B cell (primary cell): ENCODE data around the gene PTMA. TPM values are rescaled to one million over a fixed set of nuclear protein-coding genes. Genes with fewer than 3 reads are reported as not detected.

Experiments used
- ATAC-seq: fragments of 200-7000 bp; cut with Tn5 transposase; one replicate; pipeline ENCODE4 v1.10.0; 2021; ENCODE audit warnings: low read depth, mild to moderate bottlenecking, moderate number of reproducible peaks, moderate library complexity
- CTCF ChIA-PET: fragments of 350-600 bp; sonication (Branson Sonifier 250); formaldehyde crosslinking; loops from one replicate; lab custom pipeline; 2021; ENCODE audit warnings: antibody characterized with exemption, inconsistent platforms; lab: Charles Lee
- POLR2A ChIA-PET: fragments of 350-600 bp; sonication (Branson Sonifier 250); formaldehyde crosslinking; loops from one replicate; lab custom pipeline; 2021; ENCODE audit warnings: antibody characterized with exemption; lab: Charles Lee
- DNase-seq: peaks from one replicate; pipeline ENCODE4 v3.0.0; 2013
- H2AFZ ChIP-seq: 2 replicates; pipeline ENCODE4 v1.6.1; 2012; ENCODE audit warnings: mild to moderate bottlenecking, low read depth, low read length; ENCODE audit not compliant: insufficient read depth, poor library complexity, severe bottlenecking
- H3K27ac ChIP-seq, 2 donors: 1 replicate in 1 of 2; 2 replicates in 1 of 2; pipeline ENCODE4 v1.5.1; 2012 to 2013; ENCODE audit warnings: low read length in 2 of 2, mild to moderate bottlenecking in 2 of 2, moderate library complexity in 1 of 2
- H3K27me3 ChIP-seq, 4 experiments: fragments of 200-600 bp in 1 of 4; sonication (generic) in 1 of 4; replicated peaks in 1 of 4; 1 replicate in 2 of 4; 2 replicates in 2 of 4; pipeline versions ENCODE4 v1.6.1 to v1.7.0; 2013 to 2016; ENCODE audit warnings: low read length in 3 of 4, mild to moderate bottlenecking in 2 of 4, mixed read lengths in 1 of 4, moderate library complexity in 1 of 4; ENCODE audit not compliant: insufficient read depth in 4 of 4, control insufficient read depth in 3 of 4; ENCODE audit errors: control extremely low read depth in 1 of 4
- H3K36me3 ChIP-seq, 2 experiments: replicated peaks in 1 of 2; 1 replicate in 1 of 2; 2 replicates in 1 of 2; pipeline versions ENCODE4 v1.6.1 to v1.7.1; 2013; ENCODE audit warnings: low read length in 1 of 2; ENCODE audit not compliant: insufficient read depth in 2 of 2, control insufficient read depth in 1 of 2; ENCODE audit errors: control extremely low read depth in 1 of 2, extremely low read depth in 1 of 2
- H3K4me1 ChIP-seq, 2 donors: fragments of 200-600 bp in 1 of 2; sonication (generic) in 1 of 2; 1 replicate in 1 of 2; 2 replicates in 1 of 2; pipeline versions ENCODE4 v1.5.1 to v1.6.1; 2013 to 2017; ENCODE audit warnings: low read length in 2 of 2; ENCODE audit not compliant: control insufficient read depth in 2 of 2, insufficient read depth in 2 of 2
- H3K4me2 ChIP-seq: replicated peaks from 2 replicates; pipeline ENCODE3; 2012; ENCODE audit warnings: mild to moderate bottlenecking, low read depth, low read length; ENCODE audit not compliant: poor library complexity, severe bottlenecking
- H3K4me3 ChIP-seq, 5 experiments: fragments of 200-600 bp in 1 of 5; sonication (generic) in 1 of 5; 1 replicate in 3 of 5; 2 replicates in 2 of 5; pipeline versions ENCODE4 v1.5.1 to v1.7.0; 2011 to 2016; ENCODE audit warnings: low read length in 4 of 5, mild to moderate bottlenecking in 4 of 5, low read depth in 2 of 5, control low read depth in 1 of 5, moderate library complexity in 1 of 5; ENCODE audit not compliant: insufficient read depth in 1 of 5; ENCODE audit errors: control extremely low read depth in 1 of 5, extremely low read depth in 1 of 5
- H3K79me2 ChIP-seq: fragments of 200-600 bp; sonication (generic); one replicate; pipeline ENCODE4 v1.6.0; 2016; ENCODE audit warnings: low read length; ENCODE audit not compliant: control insufficient read depth, insufficient read depth
- H3K9ac ChIP-seq: fragments of 200-600 bp; sonication (generic); 2 replicates; pipeline ENCODE4 v1.6.1; 2017; ENCODE audit warnings: mild to moderate bottlenecking, low read length, moderate library complexity
- H3K9me3 ChIP-seq, 3 donors: one replicate each; pipeline versions ENCODE4 v1.6.1 to v1.7.1; 2013; ENCODE audit warnings: low read length in 2 of 3; ENCODE audit not compliant: control insufficient read depth in 2 of 3, insufficient read depth in 1 of 3; ENCODE audit errors: control extremely low read depth in 1 of 3
- H4K20me1 ChIP-seq: 2 replicates; pipeline ENCODE4 v1.6.0; 2012; ENCODE audit warnings: mild to moderate bottlenecking, low read length; ENCODE audit not compliant: insufficient read depth, control insufficient read depth, poor library complexity, severe bottlenecking
- H3K27ac Mint-ChIP-seq: one replicate; pipeline ENCODE4 v1.8.0; 2021; ENCODE audit warnings: mixed read lengths
- H3K27me3 Mint-ChIP-seq: one replicate; pipeline ENCODE4 v1.8.0; 2021; ENCODE audit warnings: mixed read lengths
- H3K4me1 Mint-ChIP-seq: one replicate; pipeline ENCODE4 v1.8.0; 2021; ENCODE audit warnings: mixed read lengths
- H3K4me3 Mint-ChIP-seq: one replicate; pipeline ENCODE4 v1.8.0; 2021; ENCODE audit warnings: mixed read lengths
- H3K9me3 Mint-ChIP-seq: one replicate; pipeline ENCODE4 v1.8.0; 2022; ENCODE audit warnings: mixed read lengths; ENCODE audit not compliant: insufficient read depth
- EZH2 ChIP-seq: IDR thresholded peaks from 2 replicates; pipeline ENCODE4 v1.6.1; 2012; ENCODE audit warnings: borderline replicate concordance, low read depth, mild to moderate bottlenecking, moderate library complexity, low read length; ENCODE audit not compliant: insufficient read depth, poor library complexity, severe bottlenecking
- WGBS: methylation state at CpG from one replicate; pipeline ENCODE4 v1.1.5; 2013; ENCODE audit warnings: missing lambda C conversion rate; ENCODE audit not compliant: insufficient coverage; 5-methylcytosine and 5-hydroxymethylcytosine counted together
- intact Hi-C: fragments of 100-400 bp; cut with micrococcal nuclease; formaldehyde crosslinking; loops from one replicate; pipeline ENCODE4 v1.10.0; 2022
- polyA plus RNA-seq: library from polyadenylated mRNA; depleted of rRNA; stranded (reverse); fragments of >200 nt; gene quantifications from 2 replicates; pipeline ENCODE4 v1.2.3, GENCODE V29; 2012
- total RNA-seq, 2 donors: library from RNA; stranded (reverse); fragments of 120-200 nt in 1 of 2; gene quantifications; 1 replicate in 1 of 2; 2 replicates in 1 of 2; pipeline versions ENCODE4 v1.2.3 to v1.2.4, GENCODE V29; 2013 to 2022
- TF ChIP-seq, protein P1 (sequence below): fragments of 200-600 bp; IDR thresholded peaks from one replicate; pipeline ENCODE4 v1.8.0; 2022; ENCODE audit warnings: antibody characterized with exemption, mild to moderate bottlenecking

Gene PTMA
- total and polyA plus RNA-seq, 2 donors (not counting 1 experiment from before 2014, with no cell fraction given) = 713 to 2,282 TPM

DNA sequence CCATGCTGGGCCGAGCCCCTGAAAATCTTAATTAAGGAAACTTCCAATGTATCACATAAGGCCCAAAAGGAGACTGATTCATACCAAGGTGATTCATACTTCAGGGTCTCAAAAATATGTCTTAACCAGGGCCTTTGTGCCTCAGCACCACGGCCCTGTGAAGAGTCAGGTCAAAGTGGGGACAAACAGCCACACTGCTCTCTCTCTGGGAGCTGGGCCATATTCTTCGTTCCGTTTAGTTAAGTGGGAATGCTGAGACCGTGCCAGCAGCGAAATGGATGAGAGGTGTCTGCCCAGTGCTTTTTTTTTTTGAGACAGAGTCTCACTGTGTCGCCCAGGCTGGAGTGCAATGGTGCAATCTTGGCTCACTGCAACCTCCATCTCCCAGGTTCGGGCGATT lies 9.3 kb upstream of the PTMA start:
- CTCF ChIA-PET = interaction anchor here (1.1 to 1.6 kb wide), 2 partner anchors 14 to 16 kb away, joined by 3 to 5 read pairs; no protein-coding TSS in a partner anchor
- no peak overlapping the region for H2AFZ ChIP-seq
- Mint-ChIP-seq H3K27me3 (no peaks in the 10 kb centered on the region), H3K9me3 (no peaks in the 10 kb centered on the region), H3K27ac (no peak overlapping the region), H3K4me3 (no peak overlapping the region), H3K4me1 (peaks cover 3% of the 10 kb centered on the region)
- H3K27me3 ChIP-seq = no peaks in the 10 kb centered on the region
- H3K9ac ChIP-seq = no peak overlapping the region
- 96% methylated on average over 7 of the region's 9 CpGs for WGBS
- ATAC-seq = no peak
- H3K27ac ChIP-seq = no peak overlapping the region
- no peaks in the 10 kb centered on the region for H3K36me3 ChIP-seq
- no peaks in the 10 kb centered on the region for H4K20me1 ChIP-seq
- intact Hi-C loops = no loop called here
- no peaks in the 10 kb centered on the region for H3K9me3 ChIP-seq
- TF ChIP-seq, protein P1, sequence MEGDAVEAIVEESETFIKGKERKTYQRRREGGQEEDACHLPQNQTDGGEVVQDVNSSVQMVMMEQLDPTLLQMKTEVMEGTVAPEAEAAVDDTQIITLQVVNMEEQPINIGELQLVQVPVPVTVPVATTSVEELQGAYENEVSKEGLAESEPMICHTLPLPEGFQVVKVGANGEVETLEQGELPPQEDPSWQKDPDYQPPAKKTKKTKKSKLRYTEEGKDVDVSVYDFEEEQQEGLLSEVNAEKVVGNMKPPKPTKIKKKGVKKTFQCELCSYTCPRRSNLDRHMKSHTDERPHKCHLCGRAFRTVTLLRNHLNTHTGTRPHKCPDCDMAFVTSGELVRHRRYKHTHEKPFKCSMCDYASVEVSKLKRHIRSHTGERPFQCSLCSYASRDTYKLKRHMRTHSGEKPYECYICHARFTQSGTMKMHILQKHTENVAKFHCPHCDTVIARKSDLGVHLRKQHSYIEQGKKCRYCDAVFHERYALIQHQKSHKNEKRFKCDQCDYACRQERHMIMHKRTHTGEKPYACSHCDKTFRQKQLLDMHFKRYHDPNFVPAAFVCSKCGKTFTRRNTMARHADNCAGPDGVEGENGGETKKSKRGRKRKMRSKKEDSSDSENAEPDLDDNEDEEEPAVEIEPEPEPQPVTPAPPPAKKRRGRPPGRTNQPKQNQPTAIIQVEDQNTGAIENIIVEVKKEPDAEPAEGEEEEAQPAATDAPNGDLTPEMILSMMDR = no peak
- TF ChIP-seq EZH2 = no peak
- peaks cover 9% of the 10 kb centered on the region for H3K79me2 ChIP-seq
- H3K4me2 ChIP-seq = no peak overlapping the region
- POLR2A ChIA-PET = no interaction called here
- no peaks in the 10 kb centered on the region for H3K4me1 ChIP-seq
- no peak overlapping the region for H3K4me3 ChIP-seq
- no peak for DNase-seq

DNA sequence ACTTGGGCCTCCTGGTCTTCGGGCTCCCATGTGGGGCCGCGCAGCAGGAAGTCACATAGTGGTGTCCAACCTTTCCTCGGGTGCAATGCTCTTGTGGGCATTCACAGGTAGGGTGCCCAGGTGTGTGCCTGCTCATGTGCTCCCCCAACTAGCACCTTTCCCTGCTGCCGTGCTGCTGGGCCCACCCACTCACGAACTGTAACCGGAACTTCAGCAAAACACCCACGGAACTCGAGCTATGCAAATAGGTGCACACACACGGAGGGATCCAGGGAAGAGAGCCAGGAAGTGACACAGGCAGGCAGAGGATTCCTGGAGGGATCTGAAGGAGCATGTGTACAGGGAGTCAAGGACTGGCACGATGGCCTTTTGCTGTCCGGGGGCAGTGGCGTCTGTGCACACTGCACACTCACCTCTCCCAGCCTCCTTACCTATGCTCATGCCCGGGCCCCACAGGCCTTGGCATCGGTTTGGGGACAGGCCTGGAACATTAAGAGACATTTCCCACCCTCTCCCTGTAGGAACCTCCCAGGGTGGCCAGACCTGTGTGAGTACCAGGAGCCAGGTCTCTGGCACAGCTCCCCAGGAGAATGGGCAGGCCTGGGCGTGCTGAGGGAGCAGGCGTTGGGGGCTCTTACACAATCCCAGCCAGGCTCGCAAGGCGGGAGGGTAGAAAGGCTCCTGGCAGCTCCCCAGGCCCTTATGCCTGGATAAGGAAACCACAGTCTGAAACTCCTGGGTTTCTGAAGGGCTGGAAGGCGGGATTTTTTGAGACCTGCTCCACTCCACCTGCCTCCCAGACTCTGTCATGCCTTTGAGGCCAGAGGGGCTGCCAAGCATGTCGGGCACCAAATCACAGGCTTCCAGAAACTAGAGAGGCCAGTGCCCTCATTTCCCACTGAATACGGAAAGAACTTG lies 6.6 kb upstream of the PTMA start:
- H3K4me3 Mint-ChIP-seq = no peak overlapping the region
- Histone ChIP-seq H3K9me3 (no peaks in the 10 kb centered on the region), H2AFZ (no peak overlapping the region), H4K20me1 (no peaks in the 10 kb centered on the region), H3K27me3 (no peaks in the 10 kb centered on the region), H3K9ac (no peak overlapping the region), H3K36me3 (no peaks in the 10 kb centered on the region), H3K4me1 (peaks cover 11 to 14% of the 10 kb centered on the region in 2 donors), H3K4me3 (no peak overlapping the region), H3K79me2 (peaks cover 30% of the 10 kb centered on the region), H3K4me2 (no peak overlapping the region), H3K27ac (no peak overlapping the region)
- POLR2A ChIA-PET = interaction anchor here (0.7 kb wide), 1 partner anchor 35 kb away, joined by 3 read pairs; no protein-coding TSS in a partner anchor
- DNase-seq (no peak), ATAC-seq (no peak)
- H3K27ac Mint-ChIP-seq = no peak overlapping the region
- WGBS = 88% methylated on average over 19 of the region's 22 CpGs
- CTCF ChIA-PET = interaction anchor here (1.0 to 7.9 kb wide), 5 partner anchors 13 to 26 kb away, joined by 3 to 78 read pairs (median 5); no protein-coding TSS in a partner anchor
- intact Hi-C loops = no loop called here
- H3K27me3 Mint-ChIP-seq = no peaks in the 10 kb centered on the region
- no peak for TF ChIP-seq EZH2
- TF ChIP-seq, protein P1 = no peak
- peaks cover 19% of the 10 kb centered on the region for H3K4me1 Mint-ChIP-seq
- no peaks in the 10 kb centered on the region for H3K9me3 Mint-ChIP-seq
